ENCODE results near the gene SSMEM1.
A peak's percentile ranks its signal among the peaks of the same experiment; 100 is the strongest.
"Not testable (repeated sequence)": the region's sequence is repeated elsewhere in the genome, so short reads cannot be mapped to it uniquely, and the experiment has no call there.

SSMEM1 gene

GRCh38 chr7:130213828-130214227 is 6.2 kb downstream of the SSMEM1 start:
- DNase-seq: no peak

GRCh38 chr7:130216025-130216424 is 8.4 kb downstream of the SSMEM1 start:
- no peak for DNase-seq

GRCh38 chr7:130216750-130217149 is 9.1 kb downstream of the SSMEM1 start:
- DNase-seq: no peak

DNA sequence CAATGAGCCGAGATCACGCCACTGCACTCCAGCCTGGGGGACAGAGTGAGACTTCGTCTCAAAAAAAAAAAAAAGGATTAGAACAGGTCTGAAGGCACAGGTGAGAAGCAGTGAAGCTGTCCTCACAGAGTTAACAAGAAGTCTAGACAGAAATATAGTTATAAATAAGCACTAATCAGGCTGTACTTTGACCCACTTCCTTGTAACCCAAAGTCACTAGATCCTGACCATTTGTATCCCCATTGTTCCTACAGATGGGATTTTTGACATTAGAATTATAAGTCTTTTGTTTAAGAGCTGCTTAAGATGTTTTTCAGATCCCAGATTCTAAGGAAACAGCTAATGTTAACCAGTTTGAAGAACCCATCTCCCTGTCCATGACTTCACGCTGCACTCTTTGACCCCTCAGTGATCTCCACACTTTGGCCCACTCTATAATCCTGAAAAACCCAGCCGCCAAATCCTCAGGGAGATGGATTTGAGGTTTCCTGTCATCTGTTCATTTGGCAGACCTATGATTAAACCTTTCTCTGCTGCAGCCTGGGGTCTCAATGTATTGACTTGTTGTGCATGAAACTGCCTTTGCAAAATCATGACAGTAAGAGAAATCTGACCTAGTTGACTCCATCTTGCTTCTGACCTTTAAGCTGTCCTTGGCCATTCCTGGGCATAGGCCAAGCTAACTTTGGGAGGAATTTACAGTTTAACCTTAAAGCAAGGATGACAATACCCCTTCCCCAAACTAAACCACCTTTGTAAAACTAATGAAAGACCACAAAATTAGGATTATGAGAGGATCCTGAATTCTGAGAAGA is 11.4 kb downstream of the SSMEM1 start:
- DNase-seq: no peak

DNA sequence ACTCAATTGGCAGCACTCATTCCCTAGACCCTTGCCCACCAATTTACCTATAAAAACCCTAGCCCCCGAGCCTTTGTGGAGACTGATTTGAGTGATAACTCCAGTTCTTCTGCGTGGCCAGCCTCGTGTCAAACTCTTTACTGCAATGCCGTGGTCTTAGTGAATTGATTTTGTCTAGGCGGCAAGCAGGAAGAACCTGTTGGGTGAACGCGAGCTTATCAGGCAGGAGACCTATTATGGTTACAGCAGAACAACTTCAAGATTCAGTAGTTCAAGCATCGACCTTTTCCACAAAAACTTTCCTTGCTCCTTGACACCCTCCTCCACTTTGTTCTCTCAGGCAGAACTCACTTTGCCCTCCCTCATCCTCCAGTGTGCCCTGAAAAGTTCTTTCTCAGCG is 12.2 kb downstream of the SSMEM1 start:
- DNase-seq: no peak

GRCh38 chr7:130221746-130222145 is 14.1 kb downstream of the SSMEM1 start:
- DNase-seq: no peak

DNA sequence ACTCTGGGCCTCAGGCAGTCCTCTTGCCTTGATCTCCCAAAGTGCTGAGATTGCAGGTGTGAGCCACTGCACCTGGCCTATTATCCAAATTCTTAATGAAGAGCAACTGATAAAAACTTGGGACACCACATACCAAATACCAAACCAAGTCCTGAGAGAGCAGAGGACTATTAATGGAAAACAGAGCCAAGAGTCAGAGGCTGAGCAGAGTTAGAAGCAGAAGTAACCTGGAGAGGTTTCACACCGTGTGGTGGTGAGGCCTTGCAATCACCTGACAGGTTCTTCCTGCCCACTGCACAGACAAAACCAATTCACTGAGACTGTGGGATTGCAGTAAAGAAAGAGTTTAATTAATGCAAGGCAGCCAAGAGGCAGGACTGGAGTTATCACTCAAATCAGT is 16.0 kb downstream of the SSMEM1 start:
- DNase-seq: no peak

GRCh38 chr7:130224210-130224609 is 16.6 kb downstream of the SSMEM1 start:
- no peak for DNase-seq

GRCh38 chr7:130224923-130225322 is 17.3 kb downstream of the SSMEM1 start:
- DNase-seq: not testable (repeated sequence)

DNA sequence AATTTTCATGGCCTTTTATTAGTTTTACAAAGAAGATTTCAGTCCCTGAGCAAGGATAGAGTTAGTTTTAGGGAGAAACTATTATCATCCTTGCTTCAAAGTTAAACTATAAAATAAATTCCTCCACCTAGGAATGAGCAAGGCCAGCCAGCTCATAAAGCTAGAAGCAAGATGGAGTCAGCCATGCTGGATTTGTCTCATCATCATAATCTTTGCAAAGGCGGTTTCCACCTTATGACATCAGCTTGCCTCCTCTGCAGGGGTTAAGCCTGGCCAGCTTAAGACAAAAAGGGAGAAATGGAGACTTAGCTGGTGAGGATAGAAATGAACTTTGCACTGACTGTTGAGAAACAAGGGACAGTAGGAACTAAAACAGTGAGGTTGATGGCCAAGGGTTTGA is 18.7 kb downstream of the SSMEM1 start:
- no peak for DNase-seq

DNA sequence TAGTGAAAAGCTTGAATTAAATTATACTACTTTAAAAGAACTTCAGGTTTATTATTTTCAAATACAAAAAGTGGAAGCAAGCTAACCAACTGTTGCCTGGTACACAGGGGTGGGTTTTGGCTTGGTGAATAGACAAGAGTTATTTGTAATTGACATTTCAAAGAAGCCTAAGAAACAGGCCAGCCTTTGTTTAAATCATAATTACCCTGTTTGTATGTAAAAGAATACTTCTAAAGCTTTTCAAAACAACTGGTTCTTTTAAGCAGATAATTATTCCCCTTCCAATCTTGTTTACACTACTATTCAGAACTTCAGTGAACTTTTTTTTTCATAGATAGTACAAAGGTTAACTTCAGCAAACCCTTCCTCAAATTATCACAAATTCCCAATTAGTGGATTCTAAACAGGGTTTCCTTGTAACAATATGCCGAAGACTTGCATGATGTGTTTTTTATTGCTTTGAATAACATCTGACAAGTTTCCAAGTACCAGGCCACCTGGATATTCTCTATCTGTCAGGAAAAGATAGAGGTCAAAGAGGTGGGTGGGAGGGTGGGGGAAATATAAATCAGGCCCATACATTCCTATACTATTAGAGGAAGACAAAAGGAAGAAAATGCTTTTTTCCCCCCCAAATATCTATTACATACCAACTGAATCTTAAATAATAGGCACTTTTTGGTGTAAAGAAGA is 20.4 kb downstream of the SSMEM1 start:
- DNase-seq: no peak

- DNase-seq: no peak
These were observed 21.3 kb downstream of the SSMEM1 start for GRCh38 chr7:130228840-130229502.

DNA sequence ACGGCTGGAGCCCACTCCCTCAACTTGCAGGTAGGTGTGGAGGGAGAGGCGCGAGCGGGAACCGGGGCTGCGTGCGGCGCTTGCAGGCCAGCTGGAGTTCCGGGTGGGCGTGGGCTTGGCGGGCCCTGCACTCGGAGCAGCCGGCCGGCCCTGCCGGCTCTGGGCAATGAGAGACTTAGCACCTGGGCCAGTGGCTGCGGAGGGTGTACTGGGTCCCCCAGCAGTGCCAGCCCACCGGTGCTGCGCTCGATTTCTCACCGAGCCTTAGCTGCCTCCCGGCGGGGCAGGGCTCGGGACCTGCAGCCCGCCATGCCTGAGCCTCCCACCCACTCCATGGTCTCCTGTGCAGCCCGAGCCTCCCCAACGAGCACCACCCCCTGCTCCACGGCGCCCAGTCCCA is 22.3 kb downstream of the SSMEM1 start:
- DNase-seq: not testable (repeated sequence)

DNA sequence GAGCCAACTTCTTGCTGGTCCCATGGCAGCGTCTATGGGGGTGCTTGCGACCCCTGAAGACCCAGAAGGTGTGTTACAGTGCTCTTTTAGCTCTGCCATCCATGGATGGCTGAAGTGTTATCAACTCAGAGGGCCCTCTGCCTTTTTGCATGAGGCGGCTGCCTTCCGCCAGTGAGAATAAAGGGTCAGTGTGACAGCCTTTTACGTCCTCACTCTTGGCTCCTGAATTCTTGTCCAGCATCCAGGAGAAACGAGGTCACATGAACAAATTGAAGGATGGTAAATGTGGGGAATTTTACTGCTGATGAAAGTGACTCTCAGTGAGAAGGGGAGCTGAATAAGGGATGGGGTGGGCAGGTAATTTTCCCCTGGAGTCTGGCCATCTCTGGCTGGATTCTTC is 24.1 kb downstream of the SSMEM1 start:
- DNase-seq: no peak

DNA sequence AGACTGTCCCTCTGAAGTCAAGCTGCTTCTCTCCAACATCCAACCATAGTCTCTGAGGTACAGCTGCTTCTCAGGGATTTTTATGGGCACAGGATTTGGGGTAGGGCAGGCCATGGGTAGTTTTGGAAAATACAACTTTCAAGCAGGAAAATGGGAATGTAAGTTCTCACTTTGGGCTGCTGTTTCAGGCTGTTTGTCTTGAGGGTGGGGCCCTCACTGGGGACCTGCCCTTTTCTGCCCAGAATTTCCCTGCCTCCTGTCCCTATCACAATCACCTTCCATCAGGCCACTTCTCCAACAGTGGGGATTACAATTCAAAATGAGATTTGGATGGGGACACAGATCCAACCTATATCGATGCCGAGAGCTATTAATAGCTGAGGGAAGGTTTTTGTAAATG is 24.5 kb downstream of the SSMEM1 start:
- DNase-seq: no peak

DNA sequence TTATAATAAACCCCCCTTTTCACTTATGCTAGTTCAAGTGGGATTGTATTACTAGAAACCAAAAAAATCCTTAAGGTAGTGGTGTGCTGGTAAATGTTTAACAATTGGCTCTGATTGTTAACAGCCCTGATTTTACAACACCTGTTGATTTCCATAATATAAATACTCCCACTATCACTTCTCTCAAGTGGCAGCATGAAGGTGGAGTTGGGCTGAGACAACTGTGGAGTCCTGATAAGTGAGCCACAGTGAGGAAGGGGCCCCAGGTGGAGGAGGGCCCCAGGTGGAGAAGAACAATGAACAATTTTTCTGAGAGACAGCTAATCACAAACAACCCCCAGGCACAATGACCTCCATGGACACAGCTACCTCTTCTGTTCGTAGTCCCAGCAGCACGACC is 26.4 kb downstream of the SSMEM1 start:
- no peak for DNase-seq

DNA sequence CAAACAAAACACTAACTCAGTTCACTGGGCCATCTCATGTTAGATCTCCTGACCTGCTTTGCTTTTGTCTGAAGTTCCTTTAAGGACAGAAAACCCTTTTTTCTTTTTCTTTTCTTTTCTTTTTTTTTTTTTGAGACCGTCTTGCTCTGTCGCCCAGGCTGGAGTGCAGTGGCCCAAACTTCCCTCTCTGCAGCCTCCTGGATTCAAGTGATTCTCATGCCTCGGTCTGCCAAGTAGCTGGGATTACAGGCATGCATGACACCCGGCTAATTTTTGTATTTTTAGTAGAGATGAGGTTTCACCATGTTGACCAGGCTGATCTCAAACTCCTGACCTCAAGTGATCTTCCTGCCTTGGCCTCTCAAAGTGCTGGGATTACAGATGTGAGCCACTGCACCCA is 28.7 kb downstream of the SSMEM1 start:
- not testable (repeated sequence) for DNase-seq

DNA sequence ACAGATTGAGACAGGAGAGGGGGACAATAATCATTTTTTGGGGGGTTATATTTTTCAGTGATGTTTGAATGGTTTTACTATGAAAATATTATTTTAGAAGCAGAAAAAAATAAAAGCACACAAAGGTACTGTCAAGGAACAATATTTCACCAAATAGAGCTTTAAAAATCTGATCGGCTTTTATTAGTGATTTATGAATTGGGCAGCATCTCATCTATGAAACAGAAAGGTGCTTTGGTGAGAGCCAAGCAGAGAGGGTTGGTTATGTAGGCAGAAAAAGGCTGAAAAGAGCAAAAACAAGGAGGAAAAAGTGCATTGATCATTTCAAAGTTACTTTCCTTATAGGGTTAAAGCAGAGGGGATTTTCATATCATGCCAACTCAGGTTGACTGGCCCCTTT is 32.6 kb downstream of the SSMEM1 start:
- no peak for DNase-seq

DNA sequence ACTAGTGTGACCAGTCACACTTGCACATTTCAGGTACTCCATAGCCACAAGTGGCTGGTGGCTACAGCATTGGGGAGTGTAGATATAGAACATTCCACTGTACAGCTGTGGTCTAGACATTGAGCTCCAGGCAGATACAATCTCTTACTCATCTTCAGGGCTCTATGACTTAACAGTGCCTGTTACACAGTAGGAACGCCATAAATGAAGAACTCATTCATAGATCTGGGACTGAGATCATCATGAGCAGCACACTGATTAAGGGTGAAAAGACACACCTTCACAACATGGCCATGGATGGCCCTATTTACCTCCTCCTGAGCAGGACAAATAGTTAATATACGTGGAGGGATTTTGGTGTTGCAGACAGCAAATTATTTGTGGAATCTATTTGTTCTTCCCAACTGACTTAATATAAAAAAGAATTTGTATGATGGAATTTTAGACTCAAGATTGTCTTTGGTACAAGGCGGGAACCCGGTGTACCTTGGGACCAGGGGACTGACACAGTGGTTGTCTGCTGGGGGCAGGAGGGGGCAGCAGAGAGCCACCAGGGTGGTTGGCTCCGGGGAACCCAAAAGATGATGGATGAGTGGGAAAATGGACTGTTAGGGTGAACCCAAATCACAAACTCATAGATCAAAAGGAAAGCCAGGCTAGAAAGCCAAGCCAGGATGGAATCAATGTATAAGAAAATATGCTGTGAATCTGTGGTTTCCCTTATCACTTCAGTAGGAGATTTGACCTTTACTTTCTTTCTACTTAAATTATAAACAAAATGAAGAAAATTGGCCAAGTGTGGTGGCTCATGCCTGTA is 34.7 kb downstream of the SSMEM1 start:
- peak; percentile 77 for DNase-seq

GRCh38 chr7:130243486-130243885 is 35.8 kb downstream of the SSMEM1 start:
- DNase-seq: not testable (repeated sequence)

GRCh38 chr7:130246491-130246890 is 38.8 kb downstream of the SSMEM1 start:
- not testable (repeated sequence) for DNase-seq

DNA sequence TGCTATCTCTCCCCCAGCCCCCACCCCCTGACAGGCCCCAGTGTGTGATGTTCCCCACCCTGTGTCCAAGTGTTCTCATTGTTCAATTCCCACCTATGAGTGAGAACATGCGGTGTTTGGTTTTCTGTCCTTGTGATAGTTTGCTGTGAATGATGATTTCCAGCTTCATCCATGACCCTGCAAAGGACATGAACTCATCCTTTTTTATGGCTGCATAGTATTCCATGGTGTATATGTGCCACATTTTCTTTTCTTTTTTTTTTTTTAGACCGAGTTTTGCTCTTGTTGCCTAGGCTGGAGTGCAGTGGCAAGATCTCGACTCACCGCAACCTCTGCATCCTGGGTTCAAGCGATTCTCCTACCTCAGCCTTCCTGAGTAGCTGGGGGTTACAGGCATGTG is 41.2 kb downstream of the SSMEM1 start:
- not testable (repeated sequence) for DNase-seq

DNA sequence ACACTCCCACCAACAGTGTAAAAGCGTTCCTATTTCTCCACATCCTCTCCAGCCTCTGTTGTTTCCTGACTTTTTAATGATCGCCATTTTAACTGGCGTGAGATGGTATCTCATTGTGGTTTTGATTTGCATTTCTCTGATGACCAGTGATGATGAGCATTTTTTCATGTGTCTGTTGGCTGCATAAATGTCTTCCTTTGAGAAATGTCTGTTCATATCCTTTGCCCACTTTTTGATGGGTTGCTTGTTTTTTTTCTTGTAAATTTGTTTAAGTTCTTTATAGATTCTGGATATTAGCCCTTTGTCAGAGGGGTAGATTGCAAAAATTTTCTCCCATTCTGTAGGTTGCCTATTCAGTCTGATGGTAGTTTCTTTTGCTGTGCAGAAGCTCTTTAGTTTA is 42.0 kb downstream of the SSMEM1 start:
- DNase-seq: not testable (repeated sequence)
